Esophagus (tissue), 2 donors: ENCODE data around the gene TAGLN3. TPM values are rescaled to one million over a fixed set of nuclear protein-coding genes. Genes with fewer than 3 reads are reported as not detected.

Experiments used
- H3K27ac ChIP-seq, 2 donors: one replicate each; pipeline ENCODE4 v1.5.1; 2013; ENCODE audit warnings: low read depth in 2 of 2, mild to moderate bottlenecking in 2 of 2, inconsistent platforms in 1 of 2, low read length in 1 of 2, moderate library complexity in 1 of 2
- H3K27me3 ChIP-seq, 2 donors: one replicate each; pipeline ENCODE4 v1.6.1; 2013; ENCODE audit warnings: low read length in 2 of 2, control low read depth in 1 of 2, mild to moderate bottlenecking in 1 of 2; ENCODE audit not compliant: insufficient read depth in 2 of 2, control insufficient read depth in 1 of 2
- H3K36me3 ChIP-seq, 2 donors: one replicate each; pipeline ENCODE4 v1.6.1; 2013; ENCODE audit warnings: low read length in 1 of 2; ENCODE audit not compliant: control insufficient read depth in 2 of 2, insufficient read depth in 2 of 2
- H3K4me1 ChIP-seq, 2 donors: one replicate each; pipeline ENCODE4 v1.6.1; 2013; ENCODE audit warnings: low read length in 1 of 2; ENCODE audit not compliant: control insufficient read depth in 2 of 2, insufficient read depth in 2 of 2
- H3K4me3 ChIP-seq, 2 donors: one replicate each; pipeline ENCODE4 v1.5.1; 2013; ENCODE audit warnings: low read length in 2 of 2, mild to moderate bottlenecking in 2 of 2, low read depth in 1 of 2, moderate library complexity in 1 of 2
- H3K9me3 ChIP-seq, 2 donors: one replicate each; pipeline ENCODE4 v1.6.1; 2013; ENCODE audit warnings: mild to moderate bottlenecking in 2 of 2, low read depth in 1 of 2, low read length in 1 of 2, moderate library complexity in 1 of 2; ENCODE audit not compliant: control insufficient read depth in 2 of 2, insufficient read depth in 1 of 2
- WGBS, 2 donors: extraction: QIAGEN DNeasy Blood & Tissue Kit; methylation state at CpG; one replicate each; pipeline ENCODE4 v1.1.7; 2013; 5-methylcytosine and 5-hydroxymethylcytosine counted together
- polyA plus RNA-seq, 2 donors: library from polyadenylated mRNA; stranded (reverse); fragments of 200-250 nt; gene quantifications; one replicate each; pipeline ENCODE4 v1.2.3, GENCODE V29; 2013
- donor health status: healthy with polysubstance abuse.
- donor health status: Bipolar disorder and iron deficiency.

The TAGLN3 gene
- polyA plus RNA-seq, 2 donors, result 0.02 to 0.06 TPM

- H3K4me3 ChIP-seq, result no peak overlapping the region
- no peaks in the 10 kb centered on the region for H3K9me3 ChIP-seq
- H3K27ac ChIP-seq, result no peak overlapping the region
- no peaks in the 10 kb centered on the region for H3K36me3 ChIP-seq
- no peaks in the 10 kb centered on the region for H3K27me3 ChIP-seq
- no peaks in the 10 kb centered on the region for H3K4me1 ChIP-seq
- WGBS, 2 donors, result 72 to 77% methylated on average over 3 of the region's 3 CpGs
Observed at GRCh38 chr3:111961461-111962164, 37.1 kb upstream of the TAGLN3 start.

DNA sequence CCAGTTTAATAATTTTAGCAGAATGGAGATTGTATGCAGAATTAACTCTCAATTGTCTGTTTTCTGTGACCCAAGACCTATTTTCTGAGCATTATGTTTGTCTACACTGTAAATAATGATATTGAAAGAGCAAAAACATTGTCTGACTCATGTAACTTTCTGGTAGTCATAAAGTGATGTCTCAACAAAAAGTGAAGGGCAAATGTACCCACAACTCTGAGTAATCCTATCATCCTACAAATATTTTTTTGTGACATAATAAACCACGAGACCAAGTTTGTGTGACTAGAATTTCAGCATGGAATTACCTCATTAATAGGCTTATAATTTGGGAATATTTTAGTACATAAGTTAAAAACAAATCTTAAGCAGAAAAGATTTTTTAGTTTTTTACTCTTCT, 35.3 kb upstream of the TAGLN3 start:
- Histone ChIP-seq H3K4me1 (no peaks in the 10 kb centered on the region), H3K27me3 (no peaks in the 10 kb centered on the region), H3K27ac (no peak overlapping the region), H3K36me3 (no peaks in the 10 kb centered on the region), H3K4me3 (no peak overlapping the region), H3K9me3 (no peaks in the 10 kb centered on the region)
- WGBS, 2 donors, result 48 to 63% methylated on average over 1 of the region's 1 CpG

- no peak overlapping the region for H3K27ac ChIP-seq
- no peaks in the 10 kb centered on the region for H3K9me3 ChIP-seq
- H3K4me1 ChIP-seq, result no peaks in the 10 kb centered on the region
- no peaks in the 10 kb centered on the region for H3K27me3 ChIP-seq
- no peak overlapping the region for H3K4me3 ChIP-seq
- no peaks in the 10 kb centered on the region for H3K36me3 ChIP-seq
- WGBS, 2 donors, result 86 to 87% methylated on average over 2 of the region's 2 CpGs
Observed at GRCh38 chr3:111965484-111965883, 33.2 kb upstream of the TAGLN3 start.

DNA sequence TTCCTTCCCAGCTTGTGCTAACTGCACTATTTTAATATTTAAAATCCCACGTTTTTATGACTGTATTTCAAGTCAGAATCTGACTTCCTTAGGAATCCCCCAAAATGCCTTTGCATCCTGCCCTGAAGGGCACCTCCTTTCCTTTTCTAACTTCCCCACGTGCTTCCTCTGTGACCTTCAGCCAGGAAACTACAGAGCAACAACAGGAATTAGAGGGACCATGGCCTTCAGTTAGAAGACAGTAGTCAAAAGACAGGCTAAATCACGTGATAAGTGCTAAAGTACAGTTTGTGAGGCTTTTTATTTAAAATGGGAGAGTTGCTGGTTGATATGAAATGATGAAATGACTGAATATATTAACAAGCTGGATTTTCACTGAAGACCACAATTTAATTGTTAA, 31.7 kb upstream of the TAGLN3 start:
- H3K27ac ChIP-seq, result no peak overlapping the region
- WGBS, 2 donors, result 29 to 31% methylated on average over 3 of the region's 3 CpGs
- no peaks in the 10 kb centered on the region for H3K9me3 ChIP-seq
- no peaks in the 10 kb centered on the region for H3K4me1 ChIP-seq
- H3K36me3 ChIP-seq, result no peaks in the 10 kb centered on the region
- H3K27me3 ChIP-seq, result no peaks in the 10 kb centered on the region
- no peak overlapping the region for H3K4me3 ChIP-seq

DNA sequence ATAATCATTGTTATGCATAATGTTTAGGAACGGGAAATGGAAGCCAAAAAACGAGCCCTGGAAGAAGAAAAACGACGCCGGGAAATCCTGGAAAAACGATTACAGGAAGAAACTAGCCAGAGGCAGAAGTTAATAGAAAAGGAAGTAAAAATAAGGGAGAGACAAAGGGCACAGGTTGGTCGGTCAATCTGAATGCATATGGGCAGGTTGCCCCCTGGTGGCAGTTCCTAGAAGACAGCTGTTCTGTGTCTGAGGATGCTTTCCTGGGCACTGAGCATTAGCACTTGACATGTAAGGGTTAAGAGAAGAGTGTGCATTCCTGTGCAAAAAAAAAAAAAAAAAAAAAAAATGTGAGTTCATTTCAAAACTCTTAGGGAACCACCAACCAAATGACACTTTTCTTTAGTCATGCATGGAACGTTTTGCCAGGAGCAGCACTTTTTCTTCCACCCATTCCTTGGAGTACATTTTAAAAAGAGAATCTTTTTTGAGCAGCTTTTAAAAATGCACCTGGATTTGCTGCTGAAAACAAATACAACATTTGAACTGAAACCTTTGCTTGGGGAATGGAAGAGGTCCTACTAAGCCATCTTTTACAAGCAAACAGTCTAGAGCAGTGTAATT, 31.0 kb upstream of the TAGLN3 start:
- Histone ChIP-seq H3K9me3 (no peaks in the 10 kb centered on the region), H3K36me3 (no peaks in the 10 kb centered on the region), H3K27ac (no peak overlapping the region), H3K27me3 (no peaks in the 10 kb centered on the region), H3K4me3 (no peak overlapping the region), H3K4me1 (no peaks in the 10 kb centered on the region)
- 7 to 9% methylated on average over 8 of the region's 8 CpGs for WGBS, 2 donors

DNA sequence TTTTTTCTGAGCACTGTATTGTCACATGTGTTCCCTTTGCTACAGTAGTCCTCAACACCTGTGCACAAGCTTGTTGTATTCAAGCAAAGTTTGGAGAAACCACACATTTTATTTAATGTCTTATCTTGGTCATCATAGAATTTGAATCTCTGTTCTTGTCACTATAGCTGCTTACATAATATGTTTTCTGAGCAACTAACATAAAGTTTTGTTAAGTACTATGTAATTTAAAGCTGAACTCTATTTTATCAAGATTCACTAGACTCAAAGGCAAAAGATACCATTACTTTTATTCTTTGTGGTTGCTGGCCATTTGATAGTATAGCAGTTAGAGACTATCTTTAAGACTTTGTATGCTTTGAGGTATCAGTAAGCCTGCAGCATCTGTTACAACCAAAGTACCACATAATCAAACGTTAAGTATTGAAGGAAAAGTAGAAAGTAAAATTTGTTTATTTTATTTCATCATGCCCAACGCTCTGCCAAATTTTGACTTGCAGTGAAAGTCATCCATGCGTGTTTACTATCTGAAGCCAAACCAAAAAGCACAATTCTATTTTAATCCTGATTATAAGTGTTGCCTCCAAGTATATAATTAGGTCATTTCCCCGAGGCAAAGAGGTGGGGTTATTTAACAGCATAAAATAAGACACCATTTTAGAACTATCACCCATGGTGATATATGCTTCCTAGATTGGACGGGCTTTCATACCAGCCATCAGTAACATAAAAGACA, 30.2 kb upstream of the TAGLN3 start:
- no peaks in the 10 kb centered on the region for H3K27me3 ChIP-seq
- H3K4me3 ChIP-seq, result no peak overlapping the region
- H3K4me1 ChIP-seq, result no peaks in the 10 kb centered on the region
- 20 to 41% methylated on average over 5 of the region's 5 CpGs for WGBS, 2 donors
- H3K27ac ChIP-seq, result no peak overlapping the region
- H3K36me3 ChIP-seq, result no peaks in the 10 kb centered on the region
- H3K9me3 ChIP-seq, result no peaks in the 10 kb centered on the region

DNA sequence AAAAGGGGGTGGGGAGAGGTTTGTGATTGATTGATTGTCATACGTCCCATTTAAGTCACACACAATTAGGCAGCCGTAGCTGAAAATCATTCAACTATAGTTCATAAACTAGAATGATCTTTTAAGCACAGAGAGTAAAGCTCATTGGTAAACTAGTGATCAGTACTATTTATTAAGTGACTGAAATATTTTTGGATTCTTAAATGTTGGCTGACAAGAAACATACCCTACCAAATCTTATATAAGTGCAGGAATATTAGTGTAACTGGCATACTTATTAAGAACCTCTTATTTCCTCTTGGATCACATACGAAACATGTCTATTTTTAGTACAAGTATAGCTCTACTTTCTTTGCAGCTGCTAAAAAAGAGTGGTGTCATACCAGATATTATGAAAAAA, 28.3 kb upstream of the TAGLN3 start:
- WGBS, 2 donors, result 83 to 84% methylated on average over 3 of the region's 3 CpGs
- H3K27ac ChIP-seq, result no peak overlapping the region

DNA sequence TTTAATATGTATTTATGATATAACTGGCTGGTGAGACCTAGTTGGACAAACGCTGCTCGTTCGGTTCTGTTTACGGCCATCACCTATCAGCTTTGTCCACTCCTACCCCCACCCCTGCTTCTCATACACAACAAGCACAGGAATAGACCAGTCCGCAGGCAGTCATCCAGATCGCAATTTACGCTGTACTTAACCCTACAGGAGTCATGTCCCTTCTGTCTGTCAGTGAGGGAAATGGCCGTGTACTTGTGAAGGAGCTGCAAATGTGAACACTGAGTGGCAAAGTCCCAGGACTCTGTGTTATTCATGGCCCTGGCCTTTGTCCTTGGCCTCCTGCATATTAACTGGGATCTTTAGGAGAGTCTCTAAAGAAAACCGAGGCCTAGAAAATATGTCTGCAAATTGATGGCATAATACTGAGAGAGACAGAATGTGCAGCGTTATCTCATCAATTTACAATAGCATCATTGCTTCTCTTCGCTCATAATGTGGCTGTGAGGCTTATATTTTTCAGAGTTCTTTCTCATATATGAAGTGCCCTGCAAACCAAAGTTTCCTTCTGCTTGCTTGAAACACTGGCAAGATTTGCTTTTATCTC, 27.1 kb upstream of the TAGLN3 start:
- Histone ChIP-seq H3K27me3 (no peaks in the 10 kb centered on the region), H3K27ac (no peak overlapping the region), H3K9me3 (no peaks in the 10 kb centered on the region), H3K36me3 (no peaks in the 10 kb centered on the region), H3K4me1 (no peaks in the 10 kb centered on the region), H3K4me3 (no peak overlapping the region)
- 80 to 87% methylated on average over 11 of the region's 11 CpGs for WGBS, 2 donors

More for the DNA sequence above, 28.3 kb upstream of the TAGLN3 start:
- Histone ChIP-seq H3K4me3 (no peak overlapping the region), H3K27me3 (no peaks in the 10 kb centered on the region), H3K36me3 (no peaks in the 10 kb centered on the region), H3K9me3 (no peaks in the 10 kb centered on the region), H3K4me1 (no peaks in the 10 kb centered on the region)

DNA sequence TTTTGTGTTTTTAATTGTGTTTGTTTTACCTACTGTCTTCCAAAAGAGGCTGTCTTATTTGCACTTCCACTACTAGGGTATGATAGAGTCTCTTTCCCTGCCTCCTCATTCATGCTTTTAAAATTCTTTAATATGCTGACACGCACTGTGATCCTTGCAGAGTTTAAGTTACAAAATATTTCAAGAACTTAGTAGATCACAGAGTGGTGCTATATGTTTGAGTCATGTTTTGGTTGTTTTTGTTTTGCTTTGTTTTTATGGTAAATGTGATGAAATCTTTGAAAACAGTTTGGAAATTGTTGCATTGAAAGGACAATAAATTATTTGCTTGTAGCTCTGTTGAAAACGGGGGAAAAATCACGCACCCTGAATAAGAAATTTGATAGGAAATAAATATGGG, 25.8 kb upstream of the TAGLN3 start:
- Histone ChIP-seq H3K4me3 (no peak overlapping the region), H3K4me1 (no peaks in the 10 kb centered on the region), H3K27ac (no peak overlapping the region), H3K27me3 (no peaks in the 10 kb centered on the region), H3K9me3 (no peaks in the 10 kb centered on the region), H3K36me3 (no peaks in the 10 kb centered on the region)
- 54 to 92% methylated on average over 3 of the region's 3 CpGs for WGBS, 2 donors
